Measurements from ENCODE around the gene KRT8.

Gene KRT8

DNA sequence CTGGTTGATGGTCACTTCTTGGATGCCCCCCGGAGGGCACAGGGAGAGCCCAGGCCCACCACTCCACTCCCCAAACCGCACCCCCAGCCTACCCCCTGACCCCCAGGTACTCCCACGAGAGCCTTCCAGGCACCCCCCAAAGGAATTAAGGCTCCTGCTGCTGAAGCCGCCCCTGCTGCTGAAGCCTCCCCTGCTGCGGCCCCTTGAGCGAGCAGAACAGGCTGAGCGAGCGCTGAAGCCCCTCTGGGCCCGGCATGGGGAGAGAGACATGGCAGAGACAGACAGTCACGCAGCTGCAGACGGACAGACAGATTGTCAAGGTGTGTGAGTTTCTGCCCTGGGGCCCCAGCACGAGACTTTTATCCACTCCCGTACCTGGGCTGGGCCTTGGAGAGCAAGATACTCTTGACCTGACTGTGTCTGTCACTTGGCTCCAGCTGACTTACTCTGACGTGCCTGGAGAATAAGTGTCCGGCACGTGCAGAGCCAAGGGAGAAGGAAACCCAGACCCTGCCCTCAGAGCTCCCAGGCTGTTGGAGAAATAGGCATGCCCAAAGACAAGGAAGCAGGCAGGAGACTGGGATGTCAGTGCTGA is 56.1 kb downstream of the KRT8 start, which contains the start of gene KRT78:
Gene KRT78, minus strand, starts transcription at position 334 of the 595 bp plus-strand sequence. Its CDS starts 64 bp downstream, at position 270.
- H3K4me3 ChIP-seq (ENCODE audit: low read length), result no peak within 1 kb of the TSS
- H3K36me3 ChIP-seq (ENCODE audit: insufficient read depth, low read length), result no peaks in the 10 kb centered on the region
- H3K9me3 ChIP-seq (ENCODE audit: low read length), result no peaks in the 10 kb centered on the region
- H2AFZ ChIP-seq (ENCODE audit: low read depth, low read length), result no peak within 1 kb of the TSS
- H3K27me3 ChIP-seq (ENCODE audit: insufficient read depth, low read length), result peaks cover 5% of the 10 kb centered on the region
- H3K4me1 ChIP-seq (ENCODE audit: insufficient read depth, low read length), result no peaks in the 10 kb centered on the region

DNA sequence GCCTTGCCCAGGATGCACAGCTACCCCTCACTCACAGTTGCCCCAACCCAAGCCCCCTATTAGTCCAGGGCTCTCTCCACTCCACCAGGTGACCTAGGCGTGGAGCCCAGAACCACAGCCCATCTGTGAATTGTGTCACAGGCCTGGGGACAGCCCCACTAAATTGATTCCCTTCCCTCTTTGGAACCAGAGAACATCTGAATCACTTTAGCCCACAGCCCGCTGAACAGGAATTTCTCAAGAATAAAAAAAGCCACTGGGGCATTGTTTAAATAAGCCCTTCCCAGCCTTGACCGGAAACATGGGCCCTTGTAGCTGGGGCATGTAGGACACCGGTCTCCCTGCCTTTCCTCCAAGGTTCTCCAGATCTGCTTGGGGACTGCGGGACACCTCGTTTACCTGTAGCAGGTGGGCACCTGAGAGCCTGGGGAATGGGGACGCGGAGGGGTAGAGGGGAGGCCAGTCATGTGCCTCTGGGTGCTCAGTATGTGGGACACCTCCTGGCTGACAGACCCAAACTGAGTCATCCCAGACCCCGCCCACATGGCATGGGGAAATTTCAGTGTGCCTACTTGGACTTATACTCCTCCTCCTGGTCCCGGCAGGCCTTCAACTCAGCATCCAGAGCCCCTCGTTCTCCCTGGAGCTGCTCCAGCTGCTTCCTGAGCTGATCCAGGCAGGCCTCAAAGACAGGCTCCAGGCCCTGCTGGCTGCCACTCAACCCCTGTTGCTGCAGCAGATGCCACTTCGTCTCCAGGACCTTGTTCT is 57.4 kb downstream of the KRT8 start:
- Histone ChIP-seq H3K4me1 (ENCODE audit: insufficient read depth, low read length) (no peaks in the 10 kb centered on the region), H3K4me3 (ENCODE audit: low read length) (no peak overlapping the region), H2AFZ (ENCODE audit: low read depth, low read length) (no peak overlapping the region), H3K36me3 (ENCODE audit: insufficient read depth, low read length) (no peaks in the 10 kb centered on the region), H3K27me3 (ENCODE audit: insufficient read depth, low read length) (peaks cover 5% of the 10 kb centered on the region), H3K9me3 (ENCODE audit: low read length) (no peaks in the 10 kb centered on the region)
